DND-41 (cell line): Measurements from ENCODE around the gene NARF.
A peak's percentile ranks its signal among the peaks of the same experiment; 100 is the strongest.

Source experiments
- ATAC-seq: fragments of 200-7000 bp; cut with Tn5 transposase; 3 replicates; pipeline ENCODE4 v1.9.1; 2021; ENCODE audit warnings: low read depth; ENCODE audit not compliant: insufficient read depth
- DNase-seq: peaks from one replicate; pipeline ENCODE4 v3.0.0-alpha.2; 2020
- H2AFZ ChIP-seq: 2 replicates; pipeline ENCODE4 v1.6.0; 2012; ENCODE audit warnings: low read depth, low read length
- H3K27ac ChIP-seq: 2 replicates; pipeline ENCODE4 v1.5.1; 2012; ENCODE audit warnings: low read length, inconsistent platforms
- H3K27me3 ChIP-seq: fragments of 200-600 bp; sonication (generic); 2 replicates; pipeline ENCODE4 v1.6.0; 2012; ENCODE audit warnings: low read length, mild to moderate bottlenecking, inconsistent platforms; ENCODE audit not compliant: insufficient read depth, poor library complexity
- H3K36me3 ChIP-seq: 2 replicates; pipeline ENCODE4 v1.5.1; 2012; ENCODE audit warnings: low read length, inconsistent platforms; ENCODE audit not compliant: insufficient read depth
- H3K4me1 ChIP-seq: 2 replicates; pipeline ENCODE4 v1.5.1; 2012; ENCODE audit warnings: mild to moderate bottlenecking, low read length; ENCODE audit not compliant: insufficient read depth
- H3K4me2 ChIP-seq: 2 replicates; pipeline ENCODE4 v1.6.0; 2012; ENCODE audit warnings: mild to moderate bottlenecking, moderate library complexity, low read length, inconsistent platforms; ENCODE audit not compliant: insufficient read depth
- H3K4me3 ChIP-seq, 2 experiments: fragments of 200-600 bp in 1 of 2; shearing (Covaris generic) in 1 of 2; 2 replicates each; pipeline ENCODE4 v1.5.1; 2012 to 2016; ENCODE audit warnings: inconsistent platforms in 2 of 2, low read length in 2 of 2, mild to moderate bottlenecking in 2 of 2, low read depth in 1 of 2, moderate library complexity in 1 of 2
- H3K79me2 ChIP-seq: 2 replicates; pipeline ENCODE4 v1.6.0; 2012; ENCODE audit warnings: low read length, inconsistent platforms; ENCODE audit not compliant: insufficient read depth
- H3K9ac ChIP-seq: 2 replicates; pipeline ENCODE4 v1.6.0; 2012; ENCODE audit warnings: low read depth, mild to moderate bottlenecking, inconsistent platforms, low read length, moderate library complexity
- H3K9me3 ChIP-seq: 2 replicates; pipeline ENCODE4 v1.5.1; 2012; ENCODE audit warnings: low read length, moderate library complexity, mild to moderate bottlenecking, inconsistent platforms; ENCODE audit not compliant: insufficient read depth, severe bottlenecking
- H4K20me1 ChIP-seq: 2 replicates; pipeline ENCODE4 v1.6.0; 2012; ENCODE audit warnings: low read length; ENCODE audit not compliant: insufficient read depth
- EZH2 ChIP-seq: IDR thresholded peaks from 3 replicates; pipeline ENCODE4 v1.6.1; 2012; ENCODE audit warnings: borderline replicate concordance, low read depth, mild to moderate bottlenecking, moderate library complexity, low read length, inconsistent platforms; ENCODE audit not compliant: severe bottlenecking
- TF ChIP-seq, protein P1 (sequence below): IDR thresholded peaks from 2 replicates; pipeline ENCODE4 v1.5.1; 2012; ENCODE audit warnings: borderline replicate concordance, low read length, moderate library complexity, mild to moderate bottlenecking; ENCODE audit not compliant: poor library complexity, severe bottlenecking; ENCODE audit errors: extremely low read depth

NARF gene

DNA sequence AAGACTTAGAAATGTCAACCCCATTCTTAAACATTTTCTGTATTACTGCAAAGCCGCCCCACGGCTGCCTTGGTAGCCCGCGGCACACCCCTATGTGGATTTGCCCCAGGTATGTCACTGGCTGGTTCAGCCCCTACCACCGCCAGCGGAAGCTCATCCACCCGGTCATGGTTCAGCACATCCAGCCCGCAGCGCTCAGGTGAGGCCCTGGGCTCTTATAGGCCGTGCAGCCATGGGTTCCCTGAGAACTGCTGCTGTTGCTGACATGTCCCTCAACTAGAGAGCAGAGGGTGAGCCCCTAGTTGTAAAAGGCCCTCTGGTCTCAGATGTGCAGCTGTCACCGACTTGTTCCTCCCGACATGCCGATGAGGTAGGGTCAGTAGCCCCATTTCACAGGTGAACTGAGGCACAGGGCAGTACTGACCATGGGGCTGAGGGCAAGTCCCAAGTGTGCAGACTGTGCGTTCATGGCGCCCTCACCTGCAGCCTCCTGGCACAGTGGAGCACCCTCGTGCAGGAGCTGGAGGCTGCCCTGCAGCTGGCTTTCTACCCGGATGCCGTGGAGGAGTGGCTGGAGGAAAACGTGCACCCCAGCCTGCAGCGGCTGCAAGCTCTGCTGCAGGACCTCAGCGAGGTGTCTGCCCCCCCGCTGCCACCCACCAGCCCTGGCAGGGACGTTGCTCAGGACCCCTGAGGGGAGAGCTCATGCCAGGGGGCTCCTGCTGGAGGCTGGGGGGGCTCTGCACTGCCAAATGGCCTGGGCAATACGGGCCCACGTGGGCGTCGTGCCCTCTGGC, 16.7 kb upstream of the NARF start:
- H4K20me1 ChIP-seq = peaks cover 48% of the 10 kb centered on the region
- no peak overlapping the region for H3K27ac ChIP-seq
- H3K9me3 ChIP-seq = no peaks in the 10 kb centered on the region
- no peak overlapping the region for H2AFZ ChIP-seq
- H3K4me3 ChIP-seq = no peak overlapping the region
- H3K4me1 ChIP-seq = no peaks in the 10 kb centered on the region
- DNase-seq (no peak), ATAC-seq (peak; percentile 13; the same call in 1 of the 3 replicates)
- H3K79me2 ChIP-seq = peaks cover 20% of the 10 kb centered on the region
- peaks cover 65% of the 10 kb centered on the region for H3K36me3 ChIP-seq
- H3K4me2 ChIP-seq = no peak overlapping the region
- TF ChIP-seq EZH2 = no peak
- TF ChIP-seq, protein P1, sequence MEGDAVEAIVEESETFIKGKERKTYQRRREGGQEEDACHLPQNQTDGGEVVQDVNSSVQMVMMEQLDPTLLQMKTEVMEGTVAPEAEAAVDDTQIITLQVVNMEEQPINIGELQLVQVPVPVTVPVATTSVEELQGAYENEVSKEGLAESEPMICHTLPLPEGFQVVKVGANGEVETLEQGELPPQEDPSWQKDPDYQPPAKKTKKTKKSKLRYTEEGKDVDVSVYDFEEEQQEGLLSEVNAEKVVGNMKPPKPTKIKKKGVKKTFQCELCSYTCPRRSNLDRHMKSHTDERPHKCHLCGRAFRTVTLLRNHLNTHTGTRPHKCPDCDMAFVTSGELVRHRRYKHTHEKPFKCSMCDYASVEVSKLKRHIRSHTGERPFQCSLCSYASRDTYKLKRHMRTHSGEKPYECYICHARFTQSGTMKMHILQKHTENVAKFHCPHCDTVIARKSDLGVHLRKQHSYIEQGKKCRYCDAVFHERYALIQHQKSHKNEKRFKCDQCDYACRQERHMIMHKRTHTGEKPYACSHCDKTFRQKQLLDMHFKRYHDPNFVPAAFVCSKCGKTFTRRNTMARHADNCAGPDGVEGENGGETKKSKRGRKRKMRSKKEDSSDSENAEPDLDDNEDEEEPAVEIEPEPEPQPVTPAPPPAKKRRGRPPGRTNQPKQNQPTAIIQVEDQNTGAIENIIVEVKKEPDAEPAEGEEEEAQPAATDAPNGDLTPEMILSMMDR = no peak
- no peak overlapping the region for H3K9ac ChIP-seq
- H3K27me3 ChIP-seq = no peaks in the 10 kb centered on the region

DNA sequence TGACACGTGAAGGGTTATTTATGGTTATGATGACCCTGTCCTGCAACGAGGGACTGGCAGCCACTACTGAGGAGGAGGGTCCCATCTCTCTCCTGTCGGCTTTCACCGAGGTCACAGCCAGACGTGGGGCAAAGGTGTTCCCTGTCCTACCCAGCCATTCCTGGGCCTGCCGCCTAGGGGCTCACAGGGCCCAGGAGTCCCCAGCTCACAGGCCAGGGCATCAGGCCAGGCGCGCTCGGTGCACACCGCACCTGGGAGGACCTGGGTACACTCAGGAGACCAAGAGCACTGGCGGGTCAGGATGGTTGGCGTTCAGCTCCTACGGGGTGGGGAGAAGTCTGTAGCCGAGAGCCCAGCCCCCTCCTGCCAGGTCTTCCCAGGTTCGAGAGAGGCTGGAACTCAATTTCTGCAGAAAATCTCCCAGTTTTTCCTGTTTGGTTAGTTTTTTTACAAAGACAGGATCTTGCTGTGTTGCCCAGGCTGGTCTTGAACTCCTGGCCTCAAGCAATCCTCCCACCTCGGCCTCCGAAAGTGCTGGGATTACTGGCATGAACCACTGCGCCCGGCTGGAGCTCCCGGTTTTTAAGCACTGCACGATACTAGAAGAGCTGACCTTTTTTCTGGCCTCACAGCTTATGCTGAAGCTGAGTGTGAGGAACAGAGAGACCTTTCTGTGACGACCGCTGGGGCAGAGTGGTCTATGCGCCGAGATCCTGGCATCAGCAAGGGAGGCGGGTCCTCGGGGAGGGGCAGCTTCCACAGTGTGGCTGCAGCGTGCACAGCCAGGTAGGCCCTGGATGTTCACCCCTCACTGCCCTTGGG, 15.7 kb upstream of the NARF start:
- no peak overlapping the region for H3K9ac ChIP-seq
- H4K20me1 ChIP-seq = peaks cover 53% of the 10 kb centered on the region
- no peak for DNase-seq

DNA sequence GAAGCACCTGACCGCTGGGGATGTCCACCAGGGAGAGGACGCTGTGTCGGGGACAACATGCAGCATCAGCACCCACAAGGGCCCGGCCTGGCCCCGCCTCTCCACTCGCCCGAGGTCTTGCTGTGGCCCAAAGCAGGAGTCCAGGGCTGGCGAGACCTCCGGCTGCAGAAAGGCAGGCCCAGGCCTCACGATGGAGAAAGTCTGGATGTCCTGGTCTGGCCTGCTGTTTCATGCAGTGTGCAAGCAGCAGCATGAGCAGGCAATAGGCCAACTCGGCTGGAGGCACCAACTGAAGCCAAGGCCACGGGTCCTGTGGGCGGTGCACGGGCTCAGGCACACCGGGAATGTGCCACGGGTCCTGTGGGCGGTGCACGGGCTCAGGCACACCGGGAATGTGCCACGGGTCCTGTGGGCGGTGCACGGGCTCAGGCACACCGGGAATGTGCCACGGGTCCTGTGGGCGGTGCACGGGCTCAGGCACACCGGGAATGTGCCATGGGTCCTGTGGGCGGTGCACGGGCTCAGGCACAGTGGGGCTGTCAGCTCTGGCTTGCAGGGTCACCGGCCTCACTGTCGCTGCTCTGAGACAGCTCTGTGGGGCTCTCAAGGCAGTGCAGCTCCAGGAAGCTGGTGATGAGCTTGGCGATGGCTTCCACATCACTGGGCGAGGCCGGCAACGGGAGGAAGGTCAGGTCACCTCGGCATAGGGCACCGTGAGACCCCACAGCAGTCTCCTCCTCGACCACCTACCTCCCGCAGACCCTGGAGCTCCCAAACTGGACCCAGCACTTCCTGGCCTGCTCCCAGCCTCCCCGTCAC, 14.9 kb upstream of the NARF start:
- Histone ChIP-seq H2AFZ (no peak overlapping the region), H3K4me1 (peaks cover 9% of the 10 kb centered on the region), H3K79me2 (peaks cover 32% of the 10 kb centered on the region), H3K27me3 (no peaks in the 10 kb centered on the region), H3K9ac (no peak overlapping the region), H3K4me2 (no peak overlapping the region), H3K36me3 (peaks cover 68% of the 10 kb centered on the region), H3K27ac (no peak overlapping the region), H3K9me3 (no peaks in the 10 kb centered on the region), H3K4me3 (no peak overlapping the region), H4K20me1 (peaks cover 56% of the 10 kb centered on the region)
- ATAC-seq (no peak), DNase-seq (no peak)
- TF ChIP-seq, protein P1 = no peak
- TF ChIP-seq EZH2 = no peak

More for the DNA sequence above, 15.7 kb upstream of the NARF start:
- Histone ChIP-seq H3K9me3 (no peaks in the 10 kb centered on the region), H3K27ac (no peak overlapping the region), H3K4me2 (no peak overlapping the region), H3K4me1 (peaks cover 5% of the 10 kb centered on the region), H2AFZ (no peak overlapping the region), H3K4me3 (no peak overlapping the region), H3K79me2 (peaks cover 28% of the 10 kb centered on the region), H3K27me3 (no peaks in the 10 kb centered on the region), H3K36me3 (peaks cover 65% of the 10 kb centered on the region)
- ATAC-seq = no peak
- TF ChIP-seq, protein P1 = no peak
- TF ChIP-seq EZH2 = no peak
